Measurements from ENCODE around the gene CEACAM7.
A peak's percentile ranks its signal among the peaks of the same experiment; 100 is the strongest.

Gene CEACAM7

GRCh38 chr19:41641879-41642485 is 46.1 kb downstream of the CEACAM7 start:
- H3K36me3 ChIP-seq (ENCODE audit: control insufficient read depth, insufficient read depth, low read length, severe bottlenecking): no peaks in the 10 kb centered on the region
- H3K4me3 ChIP-seq (ENCODE audit: low read length): no peak overlapping the region
- H3K27me3 ChIP-seq (replicated peaks; ENCODE audit: control insufficient read depth, insufficient read depth, low read length): peaks cover 27% of the 10 kb centered on the region
- DNase-seq (ENCODE audit: low read depth): peak; percentile 71
- no peak overlapping the region for H3K9ac ChIP-seq (ENCODE audit: low read length)
- H3K4me1 ChIP-seq (ENCODE audit: control insufficient read depth, insufficient read depth, low read length): no peaks in the 10 kb centered on the region
- H3K9me3 ChIP-seq (ENCODE audit: control insufficient read depth, low read length): no peaks in the 10 kb centered on the region

- no peak for DNase-seq (ENCODE audit: low read depth)
Observed at GRCh38 chr19:41638641-41639081, 49.4 kb downstream of the CEACAM7 start.

GRCh38 chr19:41637484-41637883 is 50.6 kb downstream of the CEACAM7 start:
- Histone ChIP-seq H3K9me3 (ENCODE audit: control insufficient read depth, low read length) (no peaks in the 10 kb centered on the region), H3K9ac (ENCODE audit: low read length) (no peak overlapping the region), H3K4me3 (ENCODE audit: low read length) (no peak overlapping the region), H3K4me1 (ENCODE audit: control insufficient read depth, insufficient read depth, low read length) (no peaks in the 10 kb centered on the region), H3K36me3 (ENCODE audit: control insufficient read depth, insufficient read depth, low read length, severe bottlenecking) (no peaks in the 10 kb centered on the region), H3K27me3 (replicated peaks; ENCODE audit: control insufficient read depth, insufficient read depth, low read length) (peaks cover 25% of the 10 kb centered on the region)
- no peak for DNase-seq (ENCODE audit: low read depth)

More at GRCh38 chr19:41638641-41639081, 49.4 kb downstream of the CEACAM7 start:
- H3K36me3 ChIP-seq (ENCODE audit: control insufficient read depth, insufficient read depth, low read length, severe bottlenecking): no peaks in the 10 kb centered on the region
- no peak overlapping the region for H3K4me3 ChIP-seq (ENCODE audit: low read length)
- H3K9ac ChIP-seq (ENCODE audit: low read length): no peak overlapping the region
- peaks cover 29% of the 10 kb centered on the region for H3K27me3 ChIP-seq (replicated peaks; ENCODE audit: control insufficient read depth, insufficient read depth, low read length)
- no peaks in the 10 kb centered on the region for H3K9me3 ChIP-seq (ENCODE audit: control insufficient read depth, low read length)
- no peaks in the 10 kb centered on the region for H3K4me1 ChIP-seq (ENCODE audit: control insufficient read depth, insufficient read depth, low read length)

GRCh38 chr19:41627966-41628675 is 59.9 kb downstream of the CEACAM7 start:
- Histone ChIP-seq H3K4me3 (ENCODE audit: low read length) (no peak overlapping the region), H3K27me3 (replicated peaks; ENCODE audit: control insufficient read depth, insufficient read depth, low read length) (peaks cover 8% of the 10 kb centered on the region), H3K36me3 (ENCODE audit: control insufficient read depth, insufficient read depth, low read length, severe bottlenecking) (no peaks in the 10 kb centered on the region), H3K4me1 (ENCODE audit: control insufficient read depth, insufficient read depth, low read length) (no peaks in the 10 kb centered on the region), H3K9ac (ENCODE audit: low read length) (no peak overlapping the region), H3K9me3 (ENCODE audit: control insufficient read depth, low read length) (peaks cover 6% of the 10 kb centered on the region)
- no peak for DNase-seq (ENCODE audit: low read depth)

GRCh38 chr19:41626877-41627276 is 61.2 kb downstream of the CEACAM7 start, which contains the start of gene CEACAM4:
Gene CEACAM4 (minus strand): TSS chr19:41627074. CDS start chr19:41626963, 111 bp downstream.
- no peaks in the 10 kb centered on the region for H3K36me3 ChIP-seq (ENCODE audit: control insufficient read depth, insufficient read depth, low read length, severe bottlenecking)
- H3K9ac ChIP-seq (ENCODE audit: low read length): no peak within 1 kb of the TSS
- peaks cover 6% of the 10 kb centered on the region for H3K9me3 ChIP-seq (ENCODE audit: control insufficient read depth, low read length)
- H3K4me1 ChIP-seq (ENCODE audit: control insufficient read depth, insufficient read depth, low read length): no peaks in the 10 kb centered on the region
- DNase-seq (ENCODE audit: low read depth): no peak
- no peak within 1 kb of the TSS for H3K4me3 ChIP-seq (ENCODE audit: low read length)
- H3K27me3 ChIP-seq (replicated peaks; ENCODE audit: control insufficient read depth, insufficient read depth, low read length): peaks cover 8% of the 10 kb centered on the region

GRCh38 chr19:41626278-41626677 is 61.8 kb downstream of the CEACAM7 start:
- Histone ChIP-seq H3K4me3 (ENCODE audit: low read length) (no peak overlapping the region), H3K9me3 (ENCODE audit: control insufficient read depth, low read length) (peaks cover 6% of the 10 kb centered on the region), H3K9ac (ENCODE audit: low read length) (no peak overlapping the region), H3K27me3 (replicated peaks; ENCODE audit: control insufficient read depth, insufficient read depth, low read length) (peaks cover 8% of the 10 kb centered on the region), H3K4me1 (ENCODE audit: control insufficient read depth, insufficient read depth, low read length) (no peaks in the 10 kb centered on the region), H3K36me3 (ENCODE audit: control insufficient read depth, insufficient read depth, low read length, severe bottlenecking) (no peaks in the 10 kb centered on the region)
- DNase-seq (ENCODE audit: low read depth): no peak

GRCh38 chr19:41624937-41625336 is 63.1 kb downstream of the CEACAM7 start:
- Histone ChIP-seq H3K9me3 (ENCODE audit: control insufficient read depth, low read length) (no peaks in the 10 kb centered on the region), H3K36me3 (ENCODE audit: control insufficient read depth, insufficient read depth, low read length, severe bottlenecking) (no peaks in the 10 kb centered on the region), H3K4me1 (ENCODE audit: control insufficient read depth, insufficient read depth, low read length) (no peaks in the 10 kb centered on the region), H3K4me3 (ENCODE audit: low read length) (no peak overlapping the region), H3K9ac (ENCODE audit: low read length) (no peak overlapping the region), H3K27me3 (replicated peaks; ENCODE audit: control insufficient read depth, insufficient read depth, low read length) (peaks cover 8% of the 10 kb centered on the region)
- DNase-seq (ENCODE audit: low read depth): no peak

GRCh38 chr19:41624515-41624914 is 63.6 kb downstream of the CEACAM7 start:
- Histone ChIP-seq H3K36me3 (ENCODE audit: control insufficient read depth, insufficient read depth, low read length, severe bottlenecking) (no peaks in the 10 kb centered on the region), H3K9me3 (ENCODE audit: control insufficient read depth, low read length) (no peaks in the 10 kb centered on the region), H3K4me1 (ENCODE audit: control insufficient read depth, insufficient read depth, low read length) (no peaks in the 10 kb centered on the region), H3K9ac (ENCODE audit: low read length) (no peak overlapping the region), H3K4me3 (ENCODE audit: low read length) (no peak overlapping the region), H3K27me3 (replicated peaks; ENCODE audit: control insufficient read depth, insufficient read depth, low read length) (peaks cover 8% of the 10 kb centered on the region)
- DNase-seq (ENCODE audit: low read depth): no peak

- H3K27me3 ChIP-seq (replicated peaks; ENCODE audit: control insufficient read depth, insufficient read depth, low read length): peaks cover 9% of the 10 kb centered on the region
- no peaks in the 10 kb centered on the region for H3K4me1 ChIP-seq (ENCODE audit: control insufficient read depth, insufficient read depth, low read length)
- no peaks in the 10 kb centered on the region for H3K9me3 ChIP-seq (ENCODE audit: control insufficient read depth, low read length)
- no peak overlapping the region for H3K9ac ChIP-seq (ENCODE audit: low read length)
- DNase-seq (ENCODE audit: low read depth): no peak
- no peak overlapping the region for H3K4me3 ChIP-seq (ENCODE audit: low read length)
- no peaks in the 10 kb centered on the region for H3K36me3 ChIP-seq (ENCODE audit: control insufficient read depth, insufficient read depth, low read length, severe bottlenecking)
Observed at GRCh38 chr19:41623360-41623759, 64.7 kb downstream of the CEACAM7 start.
